Calu3 (cell line): Measurements from ENCODE around the gene ATXN3. TPM values are rescaled to one million over a fixed set of nuclear protein-coding genes. Genes with fewer than 3 reads are reported as not detected.

Source experiments
- BruUV-seq: library from RNA; stranded (reverse); fragments of 400-500 nt; replicated peaks from 2 replicates; lab custom pipeline; 2021; lab: Mats Ljungman, UMichigan
- CTCF ChIA-PET: fragments of 300-600 bp; sonication (Branson Sonifier 250); formaldehyde crosslinking; loops from one replicate; lab custom pipeline; 2022; ENCODE audit warnings: antibody characterized with exemption; lab: Charles Lee
- DNase-seq: peaks from one replicate; pipeline ENCODE4 v3.0.0; 2022
- H3K27ac Mint-ChIP-seq: one replicate; pipeline ENCODE4 v1.8.0; 2022; ENCODE audit warnings: mixed read lengths; ENCODE audit not compliant: unreplicated experiment
- H3K27me3 Mint-ChIP-seq: one replicate; pipeline ENCODE4 v1.8.0; 2022; ENCODE audit warnings: mixed read lengths; ENCODE audit not compliant: unreplicated experiment
- H3K36me3 Mint-ChIP-seq: one replicate; pipeline ENCODE4 v1.8.0; 2022; ENCODE audit warnings: mild to moderate bottlenecking, moderate library complexity, mixed read lengths; ENCODE audit not compliant: insufficient read depth, unreplicated experiment
- H3K4me1 Mint-ChIP-seq: one replicate; pipeline ENCODE4 v1.8.0; 2022; ENCODE audit warnings: mild to moderate bottlenecking, low read depth, mixed read lengths; ENCODE audit not compliant: unreplicated experiment
- H3K4me3 Mint-ChIP-seq: one replicate; pipeline ENCODE4 v1.8.0; 2022; ENCODE audit warnings: mild to moderate bottlenecking, low read depth, moderate library complexity, mixed read lengths; ENCODE audit not compliant: unreplicated experiment
- H3K9me3 Mint-ChIP-seq: one replicate; pipeline ENCODE4 v1.8.0; 2022; ENCODE audit warnings: low read depth, mixed read lengths; ENCODE audit not compliant: unreplicated experiment
- CTCF ChIP-seq: fragments of 200-600 bp; IDR thresholded peaks from one replicate; pipeline ENCODE4 v1.8.0; 2022; ENCODE audit warnings: antibody characterized with exemption; ENCODE audit not compliant: unreplicated experiment
- intact Hi-C: fragments of 100-400 bp; cut with micrococcal nuclease; formaldehyde crosslinking; loops from one replicate; pipeline ENCODE4 v1.10.0; 2022; ENCODE audit not compliant: unreplicated experiment
- total RNA-seq: library from RNA; stranded (reverse); gene quantifications from 2 replicates; pipeline ENCODE4 v1.2.3, GENCODE V29; 2022

The ATXN3 gene
- total RNA-seq, 1 experiment from 2014 or later: 21.8 TPM

DNA sequence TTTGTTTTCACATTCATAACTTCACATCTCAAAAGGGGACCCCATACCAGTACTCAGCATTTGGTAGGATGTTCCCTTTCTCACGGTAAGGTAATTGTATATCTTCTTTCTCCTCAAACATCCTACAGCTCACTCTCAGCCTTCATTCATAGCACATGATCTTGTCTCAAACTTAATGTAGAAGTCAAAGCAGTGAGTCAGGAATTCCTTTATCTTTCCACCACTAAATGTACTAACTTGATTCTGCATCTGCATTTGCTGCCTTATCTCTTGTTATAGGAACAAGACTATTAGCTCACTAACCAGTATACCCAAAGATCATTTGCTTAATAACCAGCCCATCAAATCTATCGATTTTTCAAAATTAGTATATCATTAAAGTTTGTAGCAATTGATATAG, 38.3 kb upstream of the ATXN3 start:
- no peak for DNase-seq
- no TSS peak for BruUV-seq
- Mint-ChIP-seq H3K27ac (no peak overlapping the region), H3K4me3 (no peak overlapping the region), H3K27me3 (no peaks in the 10 kb centered on the region), H3K4me1 (no peaks in the 10 kb centered on the region), H3K9me3 (no peaks in the 10 kb centered on the region), H3K36me3 (peaks cover 20% of the 10 kb centered on the region)
- intact Hi-C loops: no loop called here
- no peak for TF ChIP-seq CTCF
- CTCF ChIA-PET: no interaction called here

DNA sequence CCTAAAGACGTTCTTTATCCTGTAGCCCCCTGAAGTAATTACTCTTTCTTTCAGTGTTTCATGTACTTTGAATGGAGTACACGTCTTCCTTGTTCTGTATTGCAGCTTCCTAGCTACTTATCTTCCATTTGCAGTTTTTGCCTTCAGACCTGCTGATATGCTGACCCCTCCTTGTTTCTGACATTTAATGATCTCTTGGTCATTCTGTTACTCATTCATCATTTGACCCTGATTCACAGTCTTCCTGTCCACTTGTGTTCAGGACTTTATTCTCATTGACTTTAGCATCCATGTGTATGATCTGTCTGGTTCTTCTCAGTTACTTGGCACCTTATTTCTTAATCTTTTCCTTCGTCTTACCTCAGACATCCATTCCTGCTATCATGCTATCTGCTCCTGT, 37.6 kb upstream of the ATXN3 start:
- Mint-ChIP-seq H3K4me1 (no peaks in the 10 kb centered on the region), H3K27me3 (no peaks in the 10 kb centered on the region), H3K27ac (no peak overlapping the region), H3K36me3 (peaks cover 25% of the 10 kb centered on the region), H3K4me3 (no peak overlapping the region), H3K9me3 (no peaks in the 10 kb centered on the region)
- intact Hi-C loops: no loop called here
- TF ChIP-seq CTCF: no peak
- no peak for DNase-seq
- CTCF ChIA-PET: no interaction called here
- BruUV-seq: no TSS peak

DNA sequence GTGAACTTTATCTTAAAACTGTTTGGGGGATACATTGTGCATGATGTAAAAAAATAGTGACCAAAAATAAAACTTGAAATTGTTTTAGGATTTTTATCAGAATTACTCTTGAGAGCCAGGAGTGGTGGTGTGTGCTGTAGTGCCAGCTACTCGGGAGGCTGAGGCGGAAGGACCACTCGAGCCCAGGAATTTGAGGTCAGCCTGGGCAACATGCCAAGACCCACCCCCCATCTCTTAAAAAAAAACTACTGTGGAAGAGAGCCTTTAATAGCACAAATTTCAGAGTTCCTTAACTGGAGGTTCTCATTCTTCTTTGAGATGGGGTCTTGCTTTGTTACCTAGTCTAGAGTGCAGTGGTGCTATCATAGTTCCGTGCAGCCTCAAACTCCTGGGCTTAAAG, 36.9 kb upstream of the ATXN3 start:
- peaks cover 25% of the 10 kb centered on the region for H3K36me3 Mint-ChIP-seq

DNA sequence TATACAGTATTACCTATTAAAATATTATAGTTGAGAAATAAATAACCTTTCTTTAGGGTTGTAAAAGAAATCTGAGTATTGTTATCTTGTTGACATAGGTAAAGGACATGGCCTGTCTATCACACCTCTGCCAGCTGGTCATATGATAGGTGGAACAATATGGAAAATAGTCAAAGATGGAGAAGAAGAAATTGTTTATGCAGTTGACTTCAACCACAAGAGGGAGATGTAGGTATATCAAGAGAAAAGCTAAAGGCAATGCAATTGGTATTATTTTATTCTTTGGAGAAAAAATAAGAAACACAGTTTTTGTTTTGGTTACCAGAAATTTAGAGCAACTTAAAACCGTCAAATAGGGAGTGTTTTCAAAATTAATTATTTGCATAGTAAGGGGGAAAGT, 28.9 kb upstream of the ATXN3 start:
- CTCF ChIA-PET: interaction anchor here (0.6 to 1.4 kb wide), 3 partner anchors 29 to 1222 kb away, joined by 3 to 4 read pairs (median 3); partner anchors contain the start of gene ATXN3
- H3K4me3 Mint-ChIP-seq: no peak overlapping the region
- H3K27ac Mint-ChIP-seq: no peak overlapping the region
- peaks cover 41% of the 10 kb centered on the region for H3K36me3 Mint-ChIP-seq
- H3K27me3 Mint-ChIP-seq: no peaks in the 10 kb centered on the region
- H3K9me3 Mint-ChIP-seq: no peaks in the 10 kb centered on the region
- no peak for TF ChIP-seq CTCF
- H3K4me1 Mint-ChIP-seq: no peaks in the 10 kb centered on the region
- intact Hi-C loops: loop anchor here (5.0 kb wide), 1 partner anchor 547 kb away; no protein-coding TSS in a partner anchor
- no TSS peak for BruUV-seq
- DNase-seq: no peak

More for the DNA sequence above, 36.9 kb upstream of the ATXN3 start:
- H3K9me3 Mint-ChIP-seq: no peaks in the 10 kb centered on the region
- no peak overlapping the region for H3K4me3 Mint-ChIP-seq
- H3K27ac Mint-ChIP-seq: no peak overlapping the region
- H3K27me3 Mint-ChIP-seq: no peaks in the 10 kb centered on the region
- no peaks in the 10 kb centered on the region for H3K4me1 Mint-ChIP-seq
- no TSS peak for BruUV-seq
- no peak for TF ChIP-seq CTCF
- CTCF ChIA-PET: no interaction called here
- no peak for DNase-seq
- intact Hi-C loops: no loop called here
